ENCODE data around the gene P2RX6. TPM values are rescaled to one million over a fixed set of nuclear protein-coding genes. Genes with fewer than 3 reads are reported as not detected.
A peak's percentile ranks its signal among the peaks of the same experiment; 100 is the strongest.
"Not testable (repeated sequence)": the region's sequence is repeated elsewhere in the genome, so short reads cannot be mapped to it uniquely, and the experiment has no call there.

The P2RX6 gene
- total and polyA plus RNA-seq, 2 of the 4 experiments (the other 2 are of a cell fraction) = 0.90 to 1.6 TPM

DNA sequence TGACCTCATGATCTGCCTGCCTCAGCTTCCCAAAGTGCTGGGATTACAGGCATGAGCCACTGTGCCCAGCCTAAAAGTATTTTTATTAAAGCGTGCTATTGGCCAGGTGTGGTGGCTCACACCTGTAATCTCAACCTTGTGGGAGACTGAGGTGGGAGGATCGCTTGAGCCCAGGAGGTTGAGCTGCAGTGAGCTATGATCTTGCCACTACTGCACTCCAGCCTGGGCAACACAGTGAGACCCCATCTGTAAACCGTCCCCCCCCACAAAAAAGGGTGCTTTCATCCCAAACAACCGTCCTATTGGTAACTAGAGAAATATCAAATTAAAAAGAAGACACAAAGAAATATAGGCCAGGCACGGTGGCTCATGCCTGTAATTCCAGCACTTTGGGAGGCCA is 24.2 kb downstream of the P2RX6 start:
- CTCF ChIA-PET; H3K4me1 ChIP-seq (ENCODE audit: control insufficient read depth, insufficient read depth, low read length); H3K18ac ChIP-seq (ENCODE audit: low read depth, low read length); ATAC-seq (ENCODE audit: low read depth); H2AK9ac ChIP-seq (replicated peaks; ENCODE audit: low read depth, low read length, poor library complexity); H3K79me1 ChIP-seq (ENCODE audit: low read depth in 1 of 2, low read length in 2 of 2); H3K4me2 ChIP-seq (ENCODE audit: low read depth, low read length); H3K27ac ChIP-seq (ENCODE audit: insufficient read depth, low read length); DNase-seq; H2BK20ac ChIP-seq (ENCODE audit: low read depth, low read length); H2AFZ ChIP-seq (replicated peaks; ENCODE audit: low read length, poor library complexity); H4K5ac ChIP-seq (ENCODE audit: low read depth, low read length); H3K36me3 ChIP-seq (ENCODE audit: control insufficient read depth, insufficient read depth, low read length); POLR2A ChIA-PET (ENCODE audit: unreplicated experiment); H4K91ac ChIP-seq (ENCODE audit: insufficient read depth, low read depth, low read length); dilution Hi-C loops (cut with HindIII; ENCODE audit: low sequenced_read_pairs, unreplicated experiment); BruUV-seq (replicated peaks); H2BK15ac ChIP-seq (ENCODE audit: low read depth, low read length); H3K9me1 ChIP-seq (ENCODE audit: insufficient read depth, low read length); H3K4me3 ChIP-seq (ENCODE audit: insufficient read depth, low read depth, low read length); in situ Hi-C loops (cut with MboI; ENCODE audit: low sequenced_read_pairs); H3K14ac ChIP-seq (replicated peaks; ENCODE audit: low read depth, low read length); H4K20me1 ChIP-seq (ENCODE audit: insufficient read depth, low read length); H2BK5ac ChIP-seq (ENCODE audit: low read depth, low read length, poor library complexity, severe bottlenecking); H2AK5ac ChIP-seq (ENCODE audit: low read depth, low read length); intact Hi-C loops (cut with micrococcal nuclease); H3K23ac ChIP-seq (ENCODE audit: low read depth, low read length); H4K8ac ChIP-seq (ENCODE audit: low read depth in 2 of 2, low read length in 2 of 2); H3K9ac ChIP-seq (ENCODE audit: low read depth, low read length); H3K27me3 ChIP-seq (ENCODE audit: control insufficient read depth, insufficient read depth, low read length); H3K9me3 ChIP-seq (ENCODE audit: control insufficient read depth, insufficient read depth, low read length); H3K56ac ChIP-seq (ENCODE audit: extremely low read depth, insufficient read depth, low read length): not testable (repeated sequence)
- peak overlapping the region; percentile 13; the same call in 1 of the 2 replicates for H3K4ac ChIP-seq (ENCODE audit: low read depth, low read length)
- H2BK120ac ChIP-seq (ENCODE audit: low read depth, low read length) = peak overlapping the region; percentile 31; the same call in 1 of the 2 replicates
- no CpG with 5 or more reads among the region's 5 CpGs for WGBS, 2 experiments (ENCODE audit: extremely low coverage in 2 of 2, insufficient read length in 1 of 2)
